GM18909 (cell line): Measurements from ENCODE around the gene MLLT3.
A peak's percentile ranks its signal among the peaks of the same experiment; 100 is the strongest.

Experiments used
- ATAC-seq: cut with Tn5 transposase; IDR thresholded peaks from one replicate; pipeline ENCODE4 v1.9.1; 2021; ENCODE audit warnings: mild to moderate bottlenecking; ENCODE audit not compliant: unreplicated experiment, poor library complexity

MLLT3 gene

DNA sequence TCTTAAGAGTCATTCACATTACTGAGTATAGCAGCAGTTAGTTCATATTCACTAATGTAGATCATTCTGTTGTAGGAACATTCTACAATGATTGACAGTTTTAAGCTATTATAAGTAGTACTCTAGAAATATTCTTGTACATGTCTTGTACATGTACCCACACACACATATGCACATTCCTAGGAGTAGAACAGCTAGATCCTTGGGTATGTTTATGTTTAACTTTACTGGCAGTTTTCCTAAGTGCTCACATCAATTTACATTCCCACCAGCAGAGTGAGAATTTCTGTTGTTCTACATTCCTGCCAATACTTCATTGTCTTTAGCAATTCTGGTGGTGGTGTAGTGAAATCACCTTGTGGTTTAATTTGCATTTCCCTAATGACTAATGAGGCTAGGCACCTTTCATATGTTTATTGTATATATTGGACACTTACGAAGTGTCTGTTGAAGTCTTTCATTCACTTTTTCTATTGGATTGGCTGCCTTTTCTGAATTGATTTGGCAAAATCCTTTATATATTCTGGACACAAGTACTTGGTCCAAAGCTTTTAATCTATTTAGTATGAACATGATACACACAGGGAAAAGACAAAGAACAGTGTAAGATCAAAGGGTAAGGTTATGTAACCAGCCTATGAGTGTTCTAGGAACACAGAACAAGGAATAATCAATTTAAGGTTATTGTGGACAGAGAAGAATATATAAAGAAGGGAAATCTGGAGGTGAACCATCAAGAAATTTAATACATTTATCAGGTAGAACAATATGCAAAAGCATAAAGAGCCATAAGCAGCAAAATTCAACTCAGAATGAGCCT is 95.6 kb downstream of the MLLT3 start:
- peak; percentile 85 for ATAC-seq

GRCh38 chr9:20524776-20525175 is 97.5 kb downstream of the MLLT3 start:
- ATAC-seq: no peak

- no peak for ATAC-seq
Observed at GRCh38 chr9:20518737-20519136, 103.6 kb downstream of the MLLT3 start.

DNA sequence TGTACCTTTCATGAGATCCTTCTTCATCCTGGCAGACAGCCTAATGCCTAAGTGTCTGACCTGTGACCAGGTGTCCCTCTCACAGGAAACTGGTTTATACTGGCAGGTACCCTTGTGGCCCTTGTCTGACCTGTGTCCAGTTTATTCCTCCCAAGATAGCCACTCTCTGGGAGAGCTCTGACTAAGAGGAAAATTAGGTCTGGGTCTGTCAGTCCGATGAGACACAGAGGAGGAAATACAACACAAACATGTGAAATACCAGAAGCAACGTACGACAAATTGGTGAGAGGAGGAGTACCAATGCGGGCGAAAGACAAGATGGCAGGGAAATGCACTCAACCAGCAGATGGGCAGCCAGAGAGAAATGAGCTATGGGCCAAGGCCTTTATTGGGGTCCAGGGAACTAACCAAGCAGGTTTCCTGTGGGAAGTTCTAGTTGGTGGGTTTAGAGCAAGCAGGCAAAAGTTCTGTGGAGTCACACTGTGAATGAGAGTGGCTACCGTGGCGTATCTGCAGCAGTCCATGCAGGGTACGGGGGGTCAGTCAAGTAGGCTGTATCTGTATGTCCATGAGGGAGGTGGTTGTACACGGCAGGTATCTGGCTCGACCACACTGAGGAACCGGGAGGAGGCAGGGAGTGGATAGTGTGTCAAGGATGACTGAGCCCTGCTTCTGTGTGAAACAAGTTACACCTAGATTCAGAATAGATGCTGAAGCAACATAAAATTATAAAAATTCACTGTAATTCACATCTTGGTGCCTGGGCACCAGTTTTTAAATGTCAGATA is 109.0 kb downstream of the MLLT3 start:
- ATAC-seq: no peak

- ATAC-seq: no peak
Observed at GRCh38 chr9:20512636-20513035, 109.7 kb downstream of the MLLT3 start.

DNA sequence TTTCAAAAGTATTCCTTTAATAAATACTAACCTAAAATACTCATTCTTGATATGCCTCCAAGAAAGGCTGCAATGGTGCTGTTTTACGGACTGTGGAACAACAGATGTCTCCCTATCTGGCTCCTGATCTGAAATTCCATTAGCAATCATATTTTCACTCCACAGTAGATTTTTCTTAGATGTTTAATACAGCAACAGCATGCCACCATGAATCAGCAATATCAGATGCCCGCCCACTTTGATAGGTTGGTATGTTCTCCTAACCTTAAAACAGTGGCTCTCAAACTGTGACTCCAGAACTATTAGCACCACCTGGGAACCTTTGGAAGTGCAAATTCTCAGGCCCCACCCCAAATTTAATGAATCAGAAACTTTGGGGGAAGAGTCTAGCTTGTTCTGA is 110.2 kb downstream of the MLLT3 start:
- no peak for ATAC-seq

GRCh38 chr9:20511686-20512085 is 110.6 kb downstream of the MLLT3 start:
- ATAC-seq: no peak

DNA sequence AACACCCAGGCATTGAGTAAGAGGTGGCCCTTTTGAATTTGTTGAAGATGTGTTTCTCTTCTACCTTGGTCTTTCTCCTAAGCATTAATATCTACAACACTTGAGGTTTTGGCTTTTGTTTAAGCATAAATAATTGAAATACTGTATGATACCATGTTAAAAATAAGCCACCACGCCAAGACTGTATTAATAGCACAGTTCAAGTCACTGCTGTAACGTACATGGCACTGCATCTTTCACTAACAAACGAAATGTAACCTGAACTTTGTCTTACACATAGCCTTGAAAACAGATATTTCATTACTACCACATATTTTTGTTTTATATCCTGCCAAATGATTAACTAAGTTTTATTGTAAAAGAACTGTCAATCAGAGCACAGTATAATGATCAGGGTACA is 112.8 kb downstream of the MLLT3 start:
- ATAC-seq: no peak

- ATAC-seq: peak; percentile 91
Observed at GRCh38 chr9:20508242-20508641, 114.1 kb downstream of the MLLT3 start.

GRCh38 chr9:20507431-20507830 is 114.9 kb downstream of the MLLT3 start:
- no peak for ATAC-seq

GRCh38 chr9:20506099-20506900 is 116.0 kb downstream of the MLLT3 start:
- no peak for ATAC-seq

- no peak for ATAC-seq
Observed at GRCh38 chr9:20505574-20505973, 116.7 kb downstream of the MLLT3 start.

DNA sequence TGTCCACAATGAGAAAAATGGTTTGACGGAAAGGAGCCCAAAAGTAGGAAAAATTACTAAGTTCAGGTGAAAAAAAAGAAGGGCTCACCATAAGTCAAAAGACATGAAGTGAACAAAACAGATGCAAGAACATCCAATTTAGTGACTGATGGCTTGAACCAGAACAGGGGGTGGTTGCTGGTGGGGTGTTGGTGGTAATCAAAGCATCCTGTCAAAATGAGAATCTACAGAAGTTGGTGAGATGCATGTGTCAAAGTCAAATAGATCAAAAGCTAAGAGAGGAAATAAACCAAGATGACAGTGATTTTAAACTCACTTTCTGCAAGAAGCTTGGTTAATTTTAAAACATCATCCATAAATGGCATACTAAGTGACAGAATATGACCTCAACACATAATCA is 117.4 kb downstream of the MLLT3 start:
- ATAC-seq: no peak

DNA sequence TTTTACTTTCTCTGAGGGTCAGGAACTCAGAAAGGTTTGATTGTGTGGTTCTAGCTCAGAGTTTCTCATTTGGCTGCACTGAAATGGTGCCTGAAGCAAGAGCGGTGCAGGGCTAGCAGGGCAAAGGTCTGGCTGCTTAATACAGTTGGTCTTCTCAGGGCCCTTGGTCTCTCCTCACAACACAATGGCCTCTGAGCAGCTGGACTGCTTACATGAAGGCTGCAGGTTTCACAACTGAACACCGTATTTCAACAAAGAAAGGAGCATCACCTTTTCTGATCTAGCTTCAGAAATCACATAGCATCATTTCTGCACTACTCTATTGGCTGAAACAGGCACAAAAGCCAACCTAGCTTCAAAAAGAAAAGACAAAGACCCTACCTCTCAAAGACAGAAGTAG is 122.2 kb downstream of the MLLT3 start:
- ATAC-seq: no peak

GRCh38 chr9:20499013-20499412 is 123.3 kb downstream of the MLLT3 start:
- no peak for ATAC-seq

GRCh38 chr9:20496328-20496727 is 126.0 kb downstream of the MLLT3 start:
- ATAC-seq: no peak

DNA sequence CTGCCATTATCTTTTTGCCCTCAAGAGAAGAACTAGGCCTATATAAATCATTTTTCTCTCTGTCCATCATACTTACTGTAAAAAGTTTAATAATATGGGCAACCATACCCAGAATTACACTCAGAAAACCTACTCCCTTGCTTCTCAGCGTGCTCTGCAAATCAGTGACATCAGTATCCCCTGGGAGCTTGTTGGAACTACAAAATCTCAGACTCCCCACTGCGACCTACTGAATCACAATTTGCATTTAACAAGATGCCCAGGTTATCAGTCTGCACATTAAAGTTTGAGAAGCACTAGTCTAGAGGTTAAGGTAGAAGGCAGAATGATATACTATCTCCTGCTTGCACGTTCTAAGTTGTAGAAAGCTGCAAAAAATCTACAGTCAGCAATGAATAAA is 127.2 kb downstream of the MLLT3 start:
- ATAC-seq: no peak

DNA sequence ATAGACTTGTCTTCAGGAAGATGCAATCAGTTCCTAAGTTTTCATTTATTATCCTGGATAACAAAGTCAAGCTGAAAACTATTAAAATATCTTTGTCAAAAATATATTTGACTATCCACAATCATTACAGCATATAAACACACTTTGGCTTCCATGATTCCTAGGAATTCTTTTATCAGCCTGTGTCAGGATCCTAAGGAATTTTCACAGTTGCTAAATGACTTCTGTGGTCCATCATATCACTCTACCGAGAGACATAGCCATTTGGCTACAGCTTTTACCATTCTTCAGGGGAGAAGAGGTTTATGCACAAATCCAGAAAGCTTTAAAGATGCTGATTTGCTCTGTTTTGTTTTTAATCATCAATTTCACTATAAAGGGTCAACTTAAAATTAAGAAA is 128.3 kb downstream of the MLLT3 start:
- ATAC-seq: no peak

DNA sequence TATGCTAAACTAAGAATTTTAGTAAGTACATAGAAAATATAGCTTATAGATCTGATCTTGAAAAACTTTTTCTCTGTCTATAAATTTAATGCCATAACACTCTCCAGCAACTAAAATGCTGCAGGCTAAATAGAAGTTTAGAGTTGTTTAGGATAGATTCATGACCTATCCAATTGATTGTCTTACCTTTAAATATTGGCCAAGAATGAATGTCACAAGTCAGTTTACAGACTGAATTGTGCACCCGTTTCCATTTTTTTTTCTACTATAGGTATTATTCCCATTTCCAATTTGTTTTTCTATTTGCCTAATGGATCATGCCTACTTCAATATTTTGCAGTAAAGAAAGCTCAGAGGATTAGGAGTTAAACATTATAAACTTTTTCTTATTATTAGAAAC is 129.5 kb downstream of the MLLT3 start:
- ATAC-seq: no peak

GRCh38 chr9:20491612-20492011 is 130.7 kb downstream of the MLLT3 start:
- no peak for ATAC-seq
